Left forelimb (tissue), 1 donor: ENCODE results near the gene PLEKHA7.
"Not testable (repeated sequence)": the region's sequence is repeated elsewhere in the genome, so short reads cannot be mapped to it uniquely, and the experiment has no call there.

Source experiments
- DNase-seq: peaks from one replicate; pipeline ENCODE4 v3.0.0-alpha.2; 2018; ENCODE audit warnings: low spot score

Gene PLEKHA7

GRCh38 chr11:16976379-16976778, 37.8 kb downstream of the PLEKHA7 start:
- DNase-seq = no peak

GRCh38 chr11:16975906-16976305, 38.3 kb downstream of the PLEKHA7 start:
- no peak for DNase-seq

GRCh38 chr11:16973338-16973964, 40.8 kb downstream of the PLEKHA7 start:
- no peak for DNase-seq

- DNase-seq = no peak
Measured at GRCh38 chr11:16969010-16969999, 44.9 kb downstream of the PLEKHA7 start.

- DNase-seq = no peak
Measured at GRCh38 chr11:16968196-16968595, 46.0 kb downstream of the PLEKHA7 start.

- no peak for DNase-seq
Measured at GRCh38 chr11:16966930-16967671, 47.1 kb downstream of the PLEKHA7 start.

- DNase-seq = peak; percentile 9
Measured at GRCh38 chr11:16964501-16964900, 49.7 kb downstream of the PLEKHA7 start.

GRCh38 chr11:16963316-16963876, 50.8 kb downstream of the PLEKHA7 start:
- no peak for DNase-seq

- not testable (repeated sequence) for DNase-seq
Measured at GRCh38 chr11:16962589-16962988, 51.6 kb downstream of the PLEKHA7 start.

- DNase-seq = no peak
Measured at GRCh38 chr11:16962146-16962545, 52.1 kb downstream of the PLEKHA7 start.

- no peak for DNase-seq
Measured at GRCh38 chr11:16960250-16960649, 54.0 kb downstream of the PLEKHA7 start.

- no peak for DNase-seq
Measured at GRCh38 chr11:16959602-16960001, 54.6 kb downstream of the PLEKHA7 start.

- no peak for DNase-seq
Measured at GRCh38 chr11:16958833-16959232, 55.4 kb downstream of the PLEKHA7 start.

GRCh38 chr11:16956538-16957153, 57.6 kb downstream of the PLEKHA7 start:
- DNase-seq = no peak

- DNase-seq = no peak
Measured at GRCh38 chr11:16953663-16954062, 60.6 kb downstream of the PLEKHA7 start.

GRCh38 chr11:16946477-16947282, 67.5 kb downstream of the PLEKHA7 start:
- DNase-seq = peak; percentile 37

GRCh38 chr11:16945671-16946469, 68.3 kb downstream of the PLEKHA7 start:
- peak; percentile 1 for DNase-seq

- DNase-seq = no peak
Measured at GRCh38 chr11:16942911-16943310, 71.3 kb downstream of the PLEKHA7 start.

- DNase-seq = no peak
Measured at GRCh38 chr11:16942342-16942741, 71.9 kb downstream of the PLEKHA7 start.

- DNase-seq = no peak
Measured at GRCh38 chr11:16941935-16942334, 72.3 kb downstream of the PLEKHA7 start.
